Measurements from ENCODE around the gene BAIAP3. TPM values are rescaled to one million over a fixed set of nuclear protein-coding genes. Genes with fewer than 3 reads are reported as not detected.

BAIAP3 gene
- total RNA-seq, 6 experiments from 2014 or later: 0.11 to 0.28 (median 0.16) TPM

- DNase-seq: no peak
- Mint-ChIP-seq H3K4me1 (ENCODE audit: low read depth) (no peaks in the 10 kb centered on the region), H3K9me3 (no peaks in the 10 kb centered on the region), H3K27me3 (ENCODE audit: insufficient read depth) (no peaks in the 10 kb centered on the region; the same call in 1 of the 2 replicates), H3K27ac (no peak overlapping the region), H3K36me3 (ENCODE audit: low read depth) (no peaks in the 10 kb centered on the region; the same call in 1 of the 2 replicates), H3K4me3 (no peak overlapping the region)
- no peak for TF ChIP-seq CTCF (IDR thresholded peaks at IDR 0.05)
Measured at GRCh38 chr16:1366712-1367299, 33.4 kb downstream of the BAIAP3 start.

GRCh38 chr16:1367486-1368174, 34.2 kb downstream of the BAIAP3 start:
- no peaks in the 10 kb centered on the region for H3K9me3 Mint-ChIP-seq
- no peaks in the 10 kb centered on the region for H3K4me1 Mint-ChIP-seq (ENCODE audit: low read depth)
- H3K27me3 Mint-ChIP-seq (ENCODE audit: insufficient read depth): no peaks in the 10 kb centered on the region; the same call in 1 of the 2 replicates
- H3K4me3 Mint-ChIP-seq: no peak overlapping the region
- DNase-seq: no peak
- TF ChIP-seq CTCF (IDR thresholded peaks at IDR 0.05): no peak
- no peak overlapping the region for H3K27ac Mint-ChIP-seq
- no peaks in the 10 kb centered on the region; the same call in 1 of the 2 replicates for H3K36me3 Mint-ChIP-seq (ENCODE audit: low read depth)

- Mint-ChIP-seq H3K27me3 (ENCODE audit: insufficient read depth) (no peaks in the 10 kb centered on the region; the same call in 1 of the 2 replicates), H3K4me1 (ENCODE audit: low read depth) (no peaks in the 10 kb centered on the region), H3K27ac (no peak overlapping the region), H3K36me3 (ENCODE audit: low read depth) (no peaks in the 10 kb centered on the region), H3K4me3 (no peak overlapping the region), H3K9me3 (no peaks in the 10 kb centered on the region)
- TF ChIP-seq CTCF (IDR thresholded peaks at IDR 0.05): no peak
- DNase-seq: no peak
Measured at GRCh38 chr16:1371054-1371978, 37.9 kb downstream of the BAIAP3 start.

GRCh38 chr16:1372292-1372950, 39.0 kb downstream of the BAIAP3 start:
- DNase-seq: no peak
- no peak for TF ChIP-seq CTCF (IDR thresholded peaks at IDR 0.05)
- H3K27ac Mint-ChIP-seq: no peak overlapping the region
- H3K36me3 Mint-ChIP-seq (ENCODE audit: low read depth): no peaks in the 10 kb centered on the region
- no peaks in the 10 kb centered on the region; the same call in 1 of the 2 replicates for H3K27me3 Mint-ChIP-seq (ENCODE audit: insufficient read depth)
- no peaks in the 10 kb centered on the region for H3K9me3 Mint-ChIP-seq
- H3K4me1 Mint-ChIP-seq (ENCODE audit: low read depth): no peaks in the 10 kb centered on the region
- no peak overlapping the region for H3K4me3 Mint-ChIP-seq

All from HFFc6 (cell line).